ENCODE data around the gene DNAJB4. TPM values are rescaled to one million over a fixed set of nuclear protein-coding genes. Genes with fewer than 3 reads are reported as not detected.
"Not testable (repeated sequence)": the region's sequence is repeated elsewhere in the genome, so short reads cannot be mapped to it uniquely, and the experiment has no call there.

The DNAJB4 gene
- total RNA-seq, 1 experiment from 2014 or later, result 23.4 TPM

GRCh38 chr1:78019024-78019423, 14.3 kb downstream of the DNAJB4 start:
- Mint-ChIP-seq H3K4me1 (no peaks in the 10 kb centered on the region), H3K27me3 (ENCODE audit: low read depth) (no peaks in the 10 kb centered on the region), H3K9me3 (peaks cover 6% of the 10 kb centered on the region), H3K27ac (no peak overlapping the region; the same call in 1 of the 2 replicates), H3K36me3 (no peaks in the 10 kb centered on the region), H3K4me3 (no peak overlapping the region)
- TF ChIP-seq FOXJ3 (CRISPR knock-in tag; IDR thresholded peaks at IDR 0.05; ENCODE audit: borderline replicate concordance) (no peak), GRHL2 (CRISPR knock-in tag; IDR thresholded peaks at IDR 0.05; ENCODE audit: insufficient replicate concordance, severe bottlenecking) (no peak)
- TF ChIP-seq, protein P1, sequence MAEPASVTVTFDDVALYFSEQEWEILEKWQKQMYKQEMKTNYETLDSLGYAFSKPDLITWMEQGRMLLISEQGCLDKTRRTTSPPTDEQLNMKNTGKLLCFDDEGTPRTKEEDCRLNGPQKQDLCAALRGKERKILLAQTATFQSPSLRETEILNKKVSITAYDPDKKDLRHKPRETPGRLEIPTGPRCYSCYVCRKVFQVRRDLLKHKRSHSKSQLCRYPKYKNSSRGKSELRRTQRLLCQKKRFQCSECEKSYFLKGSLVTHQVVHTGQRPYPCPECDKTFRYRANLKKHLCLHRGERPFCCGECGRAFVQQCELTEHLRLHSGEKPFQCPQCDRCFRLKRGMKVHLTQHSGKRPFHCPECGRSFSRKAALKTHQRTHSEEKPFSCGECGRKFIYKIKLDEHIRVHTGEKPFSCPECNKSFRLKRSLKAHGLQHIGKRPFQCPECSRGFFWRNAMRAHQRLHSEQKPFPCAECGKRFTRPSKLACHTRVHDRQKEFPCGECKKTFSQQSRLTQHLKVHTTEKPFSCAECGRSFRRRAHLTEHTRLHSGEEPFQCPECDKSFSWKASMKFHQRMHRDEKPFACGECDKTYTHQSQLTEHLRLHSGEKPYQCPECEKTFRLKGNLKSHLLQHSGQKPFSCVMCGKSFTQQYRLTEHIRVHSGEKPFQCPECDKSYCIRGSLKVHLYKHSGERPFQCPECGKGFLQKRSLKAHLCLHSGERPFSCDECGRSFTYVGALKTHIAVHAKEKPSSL (CRISPR knock-in tag; conservative IDR thresholded peaks at IDR 0.05), result no peak
- TF ChIP-seq, protein P2, sequence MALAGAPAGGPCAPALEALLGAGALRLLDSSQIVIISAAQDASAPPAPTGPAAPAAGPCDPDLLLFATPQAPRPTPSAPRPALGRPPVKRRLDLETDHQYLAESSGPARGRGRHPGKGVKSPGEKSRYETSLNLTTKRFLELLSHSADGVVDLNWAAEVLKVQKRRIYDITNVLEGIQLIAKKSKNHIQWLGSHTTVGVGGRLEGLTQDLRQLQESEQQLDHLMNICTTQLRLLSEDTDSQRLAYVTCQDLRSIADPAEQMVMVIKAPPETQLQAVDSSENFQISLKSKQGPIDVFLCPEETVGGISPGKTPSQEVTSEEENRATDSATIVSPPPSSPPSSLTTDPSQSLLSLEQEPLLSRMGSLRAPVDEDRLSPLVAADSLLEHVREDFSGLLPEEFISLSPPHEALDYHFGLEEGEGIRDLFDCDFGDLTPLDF (CRISPR knock-in tag; IDR thresholded peaks at IDR 0.05), result no peak
- no peak for ATAC-seq
- ChIA-PET CTCF (no interaction called here), POLR2A (interaction anchor here (0.6 kb wide), 1 partner anchor 47 kb away, joined by 8 read pairs; no protein-coding TSS in a partner anchor)
- DNase-seq (ENCODE audit: low spot score), result no peak

DNA sequence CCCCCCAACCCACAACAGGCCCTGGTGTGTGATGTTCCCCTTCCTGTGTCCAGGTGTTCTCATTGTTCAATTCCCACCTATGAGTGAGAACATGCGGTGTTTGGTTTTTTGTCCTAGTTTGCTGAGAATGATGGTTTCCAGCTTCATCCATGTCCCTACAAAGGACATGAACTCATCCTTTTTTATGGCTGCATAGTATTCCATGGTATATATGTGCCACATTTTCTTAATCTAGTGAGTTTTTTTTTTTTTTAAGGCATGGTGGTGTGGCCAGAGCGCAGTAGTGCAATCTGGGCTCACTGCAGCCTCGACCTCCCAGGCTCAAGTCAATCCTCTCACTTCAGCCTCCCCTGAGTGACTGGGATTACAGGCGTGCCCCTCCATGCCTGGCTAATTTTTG, 16.4 kb downstream of the DNAJB4 start:
- H3K27me3 Mint-ChIP-seq (ENCODE audit: low read depth); H3K4me1 Mint-ChIP-seq; DNase-seq (ENCODE audit: low spot score); H3K4me3 Mint-ChIP-seq; H3K36me3 Mint-ChIP-seq; H3K9me3 Mint-ChIP-seq; H3K27ac Mint-ChIP-seq; ATAC-seq; CTCF ChIA-PET; POLR2A ChIA-PET: not testable (repeated sequence)

- no peak overlapping the region for H3K27ac Mint-ChIP-seq
- DNase-seq (ENCODE audit: low spot score), result no peak
- POLR2A ChIA-PET, result no interaction called here
- H3K27me3 Mint-ChIP-seq (ENCODE audit: low read depth), result no peaks in the 10 kb centered on the region
- no peaks in the 10 kb centered on the region for H3K9me3 Mint-ChIP-seq
- CTCF ChIA-PET, result interaction anchor here (0.9 kb wide), 1 partner anchor 85 kb away, joined by 4 read pairs; no protein-coding TSS in a partner anchor
- no peak for ATAC-seq
- no peaks in the 10 kb centered on the region for H3K4me1 Mint-ChIP-seq
- no peak overlapping the region for H3K4me3 Mint-ChIP-seq
- no peaks in the 10 kb centered on the region for H3K36me3 Mint-ChIP-seq
- TF ChIP-seq GRHL2 (CRISPR knock-in tag; IDR thresholded peaks at IDR 0.05; ENCODE audit: insufficient replicate concordance, severe bottlenecking) (no peak), STAT6 (CRISPR knock-in tag; conservative IDR thresholded peaks at IDR 0.05; ENCODE audit: low read depth) (no peak), TEAD4 (CRISPR knock-in tag; IDR thresholded peaks at IDR 0.05) (no peak), SOX15 (CRISPR knock-in tag; IDR thresholded peaks at IDR 0.05) (no peak), ZNF423 (CRISPR knock-in tag; IDR thresholded peaks at IDR 0.05) (no peak), PRDM15 (CRISPR knock-in tag; IDR thresholded peaks at IDR 0.05) (no peak)
- TF ChIP-seq, protein P3, sequence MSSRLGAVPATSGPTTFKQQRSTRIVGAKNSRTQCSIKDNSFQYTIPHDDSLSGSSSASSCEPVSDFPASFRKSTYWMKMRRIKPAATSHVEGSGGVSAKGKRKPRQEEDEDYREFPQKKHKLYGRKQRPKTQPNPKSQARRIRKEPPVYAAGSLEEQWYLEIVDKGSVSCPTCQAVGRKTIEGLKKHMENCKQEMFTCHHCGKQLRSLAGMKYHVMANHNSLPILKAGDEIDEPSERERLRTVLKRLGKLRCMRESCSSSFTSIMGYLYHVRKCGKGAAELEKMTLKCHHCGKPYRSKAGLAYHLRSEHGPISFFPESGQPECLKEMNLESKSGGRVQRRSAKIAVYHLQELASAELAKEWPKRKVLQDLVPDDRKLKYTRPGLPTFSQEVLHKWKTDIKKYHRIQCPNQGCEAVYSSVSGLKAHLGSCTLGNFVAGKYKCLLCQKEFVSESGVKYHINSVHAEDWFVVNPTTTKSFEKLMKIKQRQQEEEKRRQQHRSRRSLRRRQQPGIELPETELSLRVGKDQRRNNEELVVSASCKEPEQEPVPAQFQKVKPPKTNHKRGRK (CRISPR knock-in tag; IDR thresholded peaks at IDR 0.05; ENCODE audit: borderline replicate concordance), result no peak
- TF ChIP-seq, protein P4, sequence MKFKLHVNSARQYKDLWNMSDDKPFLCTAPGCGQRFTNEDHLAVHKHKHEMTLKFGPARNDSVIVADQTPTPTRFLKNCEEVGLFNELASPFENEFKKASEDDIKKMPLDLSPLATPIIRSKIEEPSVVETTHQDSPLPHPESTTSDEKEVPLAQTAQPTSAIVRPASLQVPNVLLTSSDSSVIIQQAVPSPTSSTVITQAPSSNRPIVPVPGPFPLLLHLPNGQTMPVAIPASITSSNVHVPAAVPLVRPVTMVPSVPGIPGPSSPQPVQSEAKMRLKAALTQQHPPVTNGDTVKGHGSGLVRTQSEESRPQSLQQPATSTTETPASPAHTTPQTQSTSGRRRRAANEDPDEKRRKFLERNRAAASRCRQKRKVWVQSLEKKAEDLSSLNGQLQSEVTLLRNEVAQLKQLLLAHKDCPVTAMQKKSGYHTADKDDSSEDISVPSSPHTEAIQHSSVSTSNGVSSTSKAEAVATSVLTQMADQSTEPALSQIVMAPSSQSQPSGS (CRISPR knock-in tag; IDR thresholded peaks at IDR 0.05; ENCODE audit: borderline replicate concordance, low read depth), result no peak
- TF ChIP-seq, protein P5, sequence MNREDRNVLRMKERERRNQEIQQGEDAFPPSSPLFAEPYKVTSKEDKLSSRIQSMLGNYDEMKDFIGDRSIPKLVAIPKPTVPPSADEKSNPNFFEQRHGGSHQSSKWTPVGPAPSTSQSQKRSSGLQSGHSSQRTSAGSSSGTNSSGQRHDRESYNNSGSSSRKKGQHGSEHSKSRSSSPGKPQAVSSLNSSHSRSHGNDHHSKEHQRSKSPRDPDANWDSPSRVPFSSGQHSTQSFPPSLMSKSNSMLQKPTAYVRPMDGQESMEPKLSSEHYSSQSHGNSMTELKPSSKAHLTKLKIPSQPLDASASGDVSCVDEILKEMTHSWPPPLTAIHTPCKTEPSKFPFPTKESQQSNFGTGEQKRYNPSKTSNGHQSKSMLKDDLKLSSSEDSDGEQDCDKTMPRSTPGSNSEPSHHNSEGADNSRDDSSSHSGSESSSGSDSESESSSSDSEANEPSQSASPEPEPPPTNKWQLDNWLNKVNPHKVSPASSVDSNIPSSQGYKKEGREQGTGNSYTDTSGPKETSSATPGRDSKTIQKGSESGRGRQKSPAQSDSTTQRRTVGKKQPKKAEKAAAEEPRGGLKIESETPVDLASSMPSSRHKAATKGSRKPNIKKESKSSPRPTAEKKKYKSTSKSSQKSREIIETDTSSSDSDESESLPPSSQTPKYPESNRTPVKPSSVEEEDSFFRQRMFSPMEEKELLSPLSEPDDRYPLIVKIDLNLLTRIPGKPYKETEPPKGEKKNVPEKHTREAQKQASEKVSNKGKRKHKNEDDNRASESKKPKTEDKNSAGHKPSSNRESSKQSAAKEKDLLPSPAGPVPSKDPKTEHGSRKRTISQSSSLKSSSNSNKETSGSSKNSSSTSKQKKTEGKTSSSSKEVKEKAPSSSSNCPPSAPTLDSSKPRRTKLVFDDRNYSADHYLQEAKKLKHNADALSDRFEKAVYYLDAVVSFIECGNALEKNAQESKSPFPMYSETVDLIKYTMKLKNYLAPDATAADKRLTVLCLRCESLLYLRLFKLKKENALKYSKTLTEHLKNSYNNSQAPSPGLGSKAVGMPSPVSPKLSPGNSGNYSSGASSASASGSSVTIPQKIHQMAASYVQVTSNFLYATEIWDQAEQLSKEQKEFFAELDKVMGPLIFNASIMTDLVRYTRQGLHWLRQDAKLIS (CRISPR knock-in tag; IDR thresholded peaks at IDR 0.05; ENCODE audit: borderline replicate concordance), result no peak
- TF ChIP-seq, protein P6, sequence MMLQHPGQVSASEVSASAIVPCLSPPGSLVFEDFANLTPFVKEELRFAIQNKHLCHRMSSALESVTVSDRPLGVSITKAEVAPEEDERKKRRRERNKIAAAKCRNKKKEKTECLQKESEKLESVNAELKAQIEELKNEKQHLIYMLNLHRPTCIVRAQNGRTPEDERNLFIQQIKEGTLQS (CRISPR knock-in tag; conservative IDR thresholded peaks at IDR 0.05), result no peak
These were observed 25.1 kb downstream of the DNAJB4 start for GRCh38 chr1:78029793-78030192.
